Left lung (tissue), 10 donors: Measurements from ENCODE around the gene RASSF5. TPM values are rescaled to one million over a fixed set of nuclear protein-coding genes. Genes with fewer than 3 reads are reported as not detected.

Experiments used
- ATAC-seq: fragments of 200-7000 bp; cut with Tn5 transposase; one replicate; pipeline ENCODE4 v1.9.1; 2020; ENCODE audit warnings: moderate library complexity
- DNase-seq, 4 donors: peaks; one replicate each; pipeline ENCODE4 v3.0.0-alpha.2; 2013 to 2020
- H3K27ac ChIP-seq, 2 donors: fragments of 200-600 bp; sonication (generic) in 1 of 2; one replicate each; pipeline versions ENCODE4 v1.5.0 to v1.8.0; 2020 to 2021
- H3K27me3 ChIP-seq, 2 donors: fragments of 200-600 bp; sonication (generic) in 1 of 2; one replicate each; pipeline versions ENCODE4 v1.5.0 to v1.8.0; 2020 to 2021
- H3K36me3 ChIP-seq, 2 donors: fragments of 200-600 bp; sonication (generic) in 1 of 2; one replicate each; pipeline versions ENCODE4 v1.5.0 to v1.8.0; 2020 to 2021
- H3K4me1 ChIP-seq, 2 donors: fragments of 200-600 bp; one replicate each; pipeline ENCODE4 v1.8.0; 2021
- H3K4me3 ChIP-seq, 2 donors: fragments of 200-600 bp; sonication (generic) in 1 of 2; one replicate each; pipeline versions ENCODE4 v1.5.0 to v1.8.0; 2020 to 2021; ENCODE audit warnings: mild to moderate bottlenecking in 1 of 2
- H3K9me3 ChIP-seq, 2 donors: fragments of 200-600 bp; sonication (generic) in 1 of 2; one replicate each; pipeline versions ENCODE4 v1.5.0 to v1.8.0; 2020 to 2021
- intact Hi-C, 2 donors: fragments of 100-400 bp; cut with DNase I; formaldehyde crosslinking; loops; one replicate each; pipeline versions ENCODE4 v1.11.2 to v1.14.2; 2022
- polyA plus RNA-seq, 6 donors: library from polyadenylated mRNA; unstranded; fragments of 120-200 nt; gene quantifications; one replicate each; pipeline ENCODE4 v1.2.1, GENCODE V29; 2013; ENCODE audit not compliant: insufficient read length in 6 of 6
- total RNA-seq, 2 donors: library from RNA; stranded (reverse); fragmentation: NEBNext Ultra II Directional; extraction: Animal tissue kit (Norgen Biotek cat#: 25700); gene quantifications; one replicate each; pipeline ENCODE4 v1.2.1, GENCODE V29; 2021
- TF ChIP-seq, protein P1 (sequence below), 2 donors: fragments of 200-600 bp; sonication (generic) in 1 of 2; IDR thresholded peaks; one replicate each; pipeline versions ENCODE4 v1.5.0 to v1.8.0; 2021; ENCODE audit warnings: antibody characterized with exemption in 2 of 2
- donor health status: DM: no; HTN: yes; CAD: no.
- donor health status: DM: no; HTN: no; CAD: no.

The RASSF5 gene
- total and polyA plus RNA-seq, 8 donors, result 5.8 to 40.9 (median 11.6) TPM

DNA sequence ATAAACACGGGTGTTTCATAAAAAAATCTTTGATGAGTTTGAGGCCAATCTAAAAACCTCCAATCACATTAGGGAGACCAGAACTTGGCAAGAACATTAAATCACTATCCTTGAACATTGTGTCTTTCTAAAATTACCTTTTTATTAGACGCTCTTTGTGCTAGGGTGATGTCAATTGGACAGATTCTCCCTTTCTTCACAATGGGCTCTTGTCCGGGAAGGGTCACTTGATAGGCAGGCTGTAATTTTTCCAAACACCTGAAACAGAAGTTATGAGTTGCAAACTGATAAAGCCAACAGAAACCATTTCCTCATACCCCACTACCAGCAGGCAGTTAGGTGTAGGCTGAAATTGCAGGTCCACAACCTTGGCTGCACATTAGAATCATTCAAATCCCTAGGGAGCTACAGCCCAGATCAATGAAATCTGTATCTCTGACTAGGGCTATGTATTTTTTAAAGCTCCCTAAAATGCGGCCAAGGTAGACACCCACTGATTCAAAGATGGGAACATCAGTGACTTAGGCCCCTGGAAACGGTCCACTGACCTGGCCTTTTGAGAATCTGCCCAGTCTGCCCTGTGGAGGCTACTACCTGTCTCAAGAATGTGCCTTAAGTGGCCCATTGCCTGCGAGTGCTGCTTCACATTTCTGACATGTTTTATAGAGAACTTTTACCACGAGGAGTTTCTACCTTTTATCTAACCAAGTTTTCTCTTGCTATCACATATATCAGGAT, 88.4 kb downstream of the RASSF5 start:
- intact Hi-C loops, result no loop called here
- Histone ChIP-seq H3K27me3 (no peaks in the 10 kb centered on the region), H3K4me3 (no peak overlapping the region), H3K27ac (no peak overlapping the region), H3K9me3 (no peaks in the 10 kb centered on the region), H3K4me1 (peaks cover 0 to under 1% of the 10 kb centered on the region in 2 donors), H3K36me3 (peaks cover 0 to 96% of the 10 kb centered on the region in 2 donors)
- ATAC-seq, result peak; percentile 55
- no peak for DNase-seq
- TF ChIP-seq, protein P1, sequence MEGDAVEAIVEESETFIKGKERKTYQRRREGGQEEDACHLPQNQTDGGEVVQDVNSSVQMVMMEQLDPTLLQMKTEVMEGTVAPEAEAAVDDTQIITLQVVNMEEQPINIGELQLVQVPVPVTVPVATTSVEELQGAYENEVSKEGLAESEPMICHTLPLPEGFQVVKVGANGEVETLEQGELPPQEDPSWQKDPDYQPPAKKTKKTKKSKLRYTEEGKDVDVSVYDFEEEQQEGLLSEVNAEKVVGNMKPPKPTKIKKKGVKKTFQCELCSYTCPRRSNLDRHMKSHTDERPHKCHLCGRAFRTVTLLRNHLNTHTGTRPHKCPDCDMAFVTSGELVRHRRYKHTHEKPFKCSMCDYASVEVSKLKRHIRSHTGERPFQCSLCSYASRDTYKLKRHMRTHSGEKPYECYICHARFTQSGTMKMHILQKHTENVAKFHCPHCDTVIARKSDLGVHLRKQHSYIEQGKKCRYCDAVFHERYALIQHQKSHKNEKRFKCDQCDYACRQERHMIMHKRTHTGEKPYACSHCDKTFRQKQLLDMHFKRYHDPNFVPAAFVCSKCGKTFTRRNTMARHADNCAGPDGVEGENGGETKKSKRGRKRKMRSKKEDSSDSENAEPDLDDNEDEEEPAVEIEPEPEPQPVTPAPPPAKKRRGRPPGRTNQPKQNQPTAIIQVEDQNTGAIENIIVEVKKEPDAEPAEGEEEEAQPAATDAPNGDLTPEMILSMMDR (IDR thresholded peaks at IDR 0.05), result no peak

DNA sequence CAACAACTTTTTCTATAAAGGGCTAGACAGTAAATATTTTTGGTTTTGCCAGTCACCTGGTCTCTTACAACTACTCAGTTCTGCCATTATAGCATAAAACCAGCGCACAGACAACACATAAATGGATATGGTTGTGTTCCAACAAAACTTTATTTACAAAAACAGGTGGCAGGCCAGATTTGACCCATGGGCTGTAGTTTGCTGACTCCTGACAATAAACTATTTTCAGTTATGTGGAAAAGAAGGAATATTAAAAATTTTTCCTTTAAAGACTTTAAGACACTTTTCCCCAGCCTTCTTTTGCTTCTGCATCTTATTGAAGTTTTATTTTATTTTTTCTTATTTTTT, 89.0 kb downstream of the RASSF5 start:
- H3K4me1 ChIP-seq, result no peaks in the 10 kb centered on the region
- H3K27ac ChIP-seq, result no peak overlapping the region
- DNase-seq (no peak), ATAC-seq (no peak)
- H3K9me3 ChIP-seq, result no peaks in the 10 kb centered on the region
- H3K27me3 ChIP-seq, result no peaks in the 10 kb centered on the region
- H3K4me3 ChIP-seq, result no peak overlapping the region
- intact Hi-C loops, result no loop called here
- TF ChIP-seq, protein P1 (IDR thresholded peaks at IDR 0.05), result no peak
- peaks cover 0 to 96% of the 10 kb centered on the region in 2 donors for H3K36me3 ChIP-seq

DNA sequence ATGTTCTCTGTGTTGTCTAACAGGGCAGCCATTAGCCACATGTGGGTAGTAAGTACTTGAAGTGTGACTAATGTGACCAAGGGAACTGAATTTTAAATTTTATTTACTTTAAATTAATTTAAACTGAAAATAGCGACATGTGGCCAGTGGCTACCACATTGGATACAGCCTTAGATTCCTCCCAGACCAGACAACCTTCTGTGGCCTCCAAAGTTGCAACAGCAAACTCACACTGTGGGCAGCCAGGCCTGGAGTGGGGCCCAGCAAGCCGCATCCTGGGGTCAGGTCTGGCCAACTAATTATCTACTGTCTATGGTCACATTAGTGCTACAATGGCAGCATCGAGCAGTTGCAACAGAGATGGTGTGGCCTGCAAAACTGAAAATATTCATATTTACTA, 93.2 kb downstream of the RASSF5 start:
- Histone ChIP-seq H3K36me3 (peaks cover 0 to 100% of the 10 kb centered on the region in 2 donors), H3K27me3 (no peaks in the 10 kb centered on the region), H3K4me1 (no peaks in the 10 kb centered on the region), H3K27ac (no peak overlapping the region), H3K9me3 (no peaks in the 10 kb centered on the region), H3K4me3 (no peak overlapping the region)
- TF ChIP-seq, protein P1 (IDR thresholded peaks at IDR 0.05), result no peak
- intact Hi-C loops, result no loop called here
- DNase-seq, result no peak
- ATAC-seq, result peak; percentile 51

DNA sequence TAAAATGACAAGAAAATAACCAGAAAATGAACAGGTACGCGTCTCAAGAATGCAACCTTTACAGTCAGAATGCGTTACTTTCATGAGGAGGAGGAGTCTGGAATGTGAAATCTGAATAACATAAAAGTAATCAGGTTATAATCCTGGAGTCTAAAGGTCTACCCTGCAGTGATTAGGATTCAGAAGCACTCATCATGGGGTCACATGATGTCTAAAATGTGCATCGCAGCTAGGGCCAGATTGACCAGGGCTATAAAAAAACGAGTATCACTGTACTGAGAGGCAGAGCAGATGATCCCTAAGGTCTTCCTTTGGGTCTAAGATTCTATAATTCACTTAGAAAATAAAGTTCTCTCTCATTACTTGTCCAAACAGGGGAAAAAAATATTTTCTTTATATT, 97.5 kb downstream of the RASSF5 start:
- no peak for ATAC-seq
- peaks cover 0 to 90% of the 10 kb centered on the region in 2 donors for H3K36me3 ChIP-seq

DNA sequence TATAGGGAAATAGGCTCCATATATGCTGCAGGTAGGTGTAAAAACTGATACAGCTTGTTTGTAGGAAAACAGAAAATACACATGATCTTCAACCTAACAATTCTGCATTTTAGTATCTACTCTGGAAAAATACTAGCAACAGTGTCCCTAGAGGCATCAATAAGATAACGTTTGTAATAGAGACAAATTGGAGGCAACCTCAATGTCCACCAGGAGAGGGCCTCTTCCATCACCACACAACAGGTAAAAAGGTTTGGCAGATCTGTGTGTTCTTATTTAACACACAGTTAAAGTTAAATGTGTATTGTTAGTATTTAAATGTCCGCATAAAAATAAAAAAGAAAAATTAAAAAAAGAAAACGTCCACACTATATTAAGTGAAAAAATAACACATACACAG, 99.5 kb downstream of the RASSF5 start:
- peaks cover 0 to 78% of the 10 kb centered on the region in 2 donors for H3K36me3 ChIP-seq
- ATAC-seq (no peak), DNase-seq (no peak)
- H3K9me3 ChIP-seq, result no peaks in the 10 kb centered on the region
- no peaks in the 10 kb centered on the region for H3K27me3 ChIP-seq
- H3K4me1 ChIP-seq, result peaks cover 5 to 8% of the 10 kb centered on the region in 2 donors
- H3K27ac ChIP-seq, result no peak overlapping the region
- TF ChIP-seq, protein P1 (IDR thresholded peaks at IDR 0.05), result no peak
- intact Hi-C loops, result no loop called here
- H3K4me3 ChIP-seq, result no peak overlapping the region

More for the DNA sequence above, 97.5 kb downstream of the RASSF5 start:
- no peak for DNase-seq
- no peaks in the 10 kb centered on the region for H3K4me1 ChIP-seq
- H3K27me3 ChIP-seq, result no peaks in the 10 kb centered on the region
- no peak overlapping the region for H3K4me3 ChIP-seq
- H3K9me3 ChIP-seq, result no peaks in the 10 kb centered on the region
- intact Hi-C loops, result no loop called here
- TF ChIP-seq, protein P1 (IDR thresholded peaks at IDR 0.05), result no peak
- H3K27ac ChIP-seq, result no peak overlapping the region
